HG03108 (cell line): ENCODE data around the gene KCND2.
A peak's percentile ranks its signal among the peaks of the same experiment; 100 is the strongest.
"Not testable (repeated sequence)": the region's sequence is repeated elsewhere in the genome, so short reads cannot be mapped to it uniquely, and the experiment has no call there.

Experiments
- ATAC-seq: cut with Tn5 transposase; IDR thresholded peaks from one replicate; pipeline ENCODE4 v1.9.1; 2021; ENCODE audit warnings: moderate library complexity; ENCODE audit not compliant: unreplicated experiment

KCND2 gene

DNA sequence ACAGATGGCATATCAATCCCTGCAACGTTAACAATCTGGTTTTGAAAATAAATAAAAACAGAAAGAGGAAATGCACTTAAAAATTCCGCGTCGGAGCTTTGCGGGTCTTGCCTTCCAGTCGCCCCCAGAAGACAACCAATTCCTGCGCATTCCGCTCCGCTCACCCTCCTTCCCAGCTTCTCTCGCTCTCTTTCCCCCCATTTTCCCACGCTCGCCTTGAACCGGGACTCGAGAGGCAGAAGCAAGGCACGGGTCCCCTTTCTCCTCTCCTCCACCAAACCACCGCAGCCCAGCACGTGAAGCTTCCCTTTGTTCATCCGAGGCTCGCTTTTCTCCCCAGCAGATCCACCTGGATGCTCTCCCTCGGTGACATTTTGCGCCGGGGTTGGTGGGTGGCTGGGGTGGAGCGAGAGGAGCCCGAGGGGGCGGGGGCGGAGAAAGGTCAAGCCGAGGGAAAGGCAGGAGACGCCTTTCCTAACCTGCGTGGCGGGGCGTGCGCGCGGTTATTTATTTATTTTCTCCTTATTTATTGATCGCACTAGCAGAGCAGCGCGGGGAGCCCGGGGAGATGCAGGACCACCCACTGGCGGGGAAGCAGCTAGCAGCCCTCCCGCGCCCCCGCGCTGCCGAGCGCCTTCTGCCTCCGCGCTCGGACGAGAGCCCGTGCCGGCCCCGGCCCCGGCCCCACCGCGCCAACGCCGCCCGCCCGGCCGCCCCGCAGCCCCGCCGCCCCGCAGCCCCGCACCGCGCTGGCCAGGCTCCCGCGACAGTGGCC lies at the start of gene KCND2:
Gene KCND2 (plus strand): TSS at position 475 of the 775 bp plus-strand sequence.
- peak; percentile 25 for ATAC-seq

GRCh38 chr7:120226188-120226587 lies 46.8 kb upstream of the KCND2 start:
- no peak for ATAC-seq

DNA sequence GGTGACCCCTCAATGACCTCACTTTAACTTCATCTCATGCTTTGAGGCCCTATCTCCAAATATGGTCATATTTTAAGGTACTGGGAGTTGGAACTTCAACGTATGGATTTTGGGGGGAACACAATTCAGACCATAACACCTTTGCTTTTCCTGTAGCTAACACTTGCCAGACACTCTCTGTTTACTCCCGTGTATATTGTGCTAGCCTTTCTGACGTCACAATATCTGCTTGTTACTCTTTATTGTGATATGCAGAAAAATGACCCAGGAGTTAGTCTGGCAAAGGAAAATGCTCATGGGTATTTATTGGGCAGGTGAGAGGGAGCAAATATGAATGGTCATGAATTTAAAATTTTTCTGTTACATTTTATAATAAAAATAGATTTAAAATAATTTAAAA lies 45.7 kb upstream of the KCND2 start:
- ATAC-seq, result no peak

DNA sequence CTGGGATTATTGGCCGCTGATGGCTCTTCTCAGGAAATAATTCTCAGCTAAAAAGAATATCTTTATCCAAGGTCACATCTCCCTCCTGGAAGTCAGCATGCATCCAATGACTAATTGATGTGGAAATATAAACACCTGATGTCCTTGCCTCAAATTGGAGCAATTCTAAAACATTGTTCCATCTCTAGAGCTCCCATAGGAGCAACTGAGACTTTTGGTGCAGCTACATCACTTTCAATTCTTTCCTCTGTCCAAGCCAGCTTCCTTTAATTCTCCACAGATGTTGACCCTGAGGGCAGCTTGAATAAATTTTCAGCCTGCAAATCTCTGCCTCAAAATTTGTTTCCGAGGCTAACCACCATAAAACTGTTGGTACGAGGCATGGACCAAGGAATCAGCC lies 43.9 kb upstream of the KCND2 start:
- ATAC-seq, result no peak

DNA sequence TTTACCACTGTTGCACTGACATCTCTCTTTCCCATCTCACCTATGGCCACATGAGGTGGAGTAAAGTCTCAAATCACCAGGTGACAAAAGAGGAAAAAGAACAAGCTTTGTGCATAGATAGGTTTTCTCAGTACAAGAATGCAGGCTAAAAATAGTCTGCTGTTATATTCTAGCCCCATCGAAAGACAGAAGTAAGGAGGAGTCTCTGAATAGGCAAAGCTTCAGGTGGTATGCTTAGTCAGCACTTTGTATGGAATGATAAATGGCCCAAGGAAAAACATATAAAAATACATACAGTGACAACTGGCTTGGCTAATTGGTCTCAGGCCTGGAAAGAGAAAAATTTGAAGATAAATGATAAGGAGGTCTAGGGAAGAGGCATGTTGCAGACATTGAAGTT lies 39.6 kb upstream of the KCND2 start:
- no peak for ATAC-seq

- ATAC-seq, result not testable (repeated sequence)
Observed at GRCh38 chr7:120240350-120240749, 32.6 kb upstream of the KCND2 start.

DNA sequence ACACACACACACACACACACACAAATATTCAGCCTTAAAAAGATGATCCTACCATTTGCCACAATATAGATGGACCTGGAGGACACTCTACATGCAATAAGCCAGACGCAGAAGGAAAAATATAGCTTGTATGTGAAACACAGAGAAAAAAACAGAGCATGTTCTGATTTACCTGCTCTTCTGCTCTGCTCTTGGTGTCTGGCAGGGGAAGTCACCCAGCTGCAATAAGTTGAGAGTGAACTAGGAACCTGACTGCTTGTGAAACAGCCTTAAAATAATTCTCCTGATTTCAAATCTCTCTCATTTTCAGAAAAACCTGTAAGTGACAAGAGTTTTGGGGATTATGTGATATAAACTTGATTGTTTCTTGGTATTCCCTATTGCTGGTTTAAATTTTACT lies 31.0 kb upstream of the KCND2 start:
- no peak for ATAC-seq

DNA sequence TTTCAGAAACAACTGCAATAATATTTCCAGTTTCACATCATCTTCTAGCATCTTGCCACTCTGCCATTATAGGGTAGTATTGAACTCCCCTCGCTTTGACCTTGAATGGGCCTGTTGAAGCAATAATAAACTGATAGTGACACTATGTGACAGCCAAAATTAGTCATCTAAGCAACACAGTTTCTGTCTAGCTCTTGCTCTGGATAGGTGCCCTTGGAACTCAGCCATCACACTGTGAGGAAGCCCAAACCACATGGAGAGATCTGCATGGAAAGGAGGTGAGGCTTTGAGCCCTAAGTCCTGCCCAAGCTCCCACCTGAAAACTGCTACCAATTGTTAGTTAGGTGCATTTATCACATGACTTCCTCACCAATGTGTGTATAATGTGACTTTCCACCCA lies 18.1 kb upstream of the KCND2 start:
- ATAC-seq, result no peak

DNA sequence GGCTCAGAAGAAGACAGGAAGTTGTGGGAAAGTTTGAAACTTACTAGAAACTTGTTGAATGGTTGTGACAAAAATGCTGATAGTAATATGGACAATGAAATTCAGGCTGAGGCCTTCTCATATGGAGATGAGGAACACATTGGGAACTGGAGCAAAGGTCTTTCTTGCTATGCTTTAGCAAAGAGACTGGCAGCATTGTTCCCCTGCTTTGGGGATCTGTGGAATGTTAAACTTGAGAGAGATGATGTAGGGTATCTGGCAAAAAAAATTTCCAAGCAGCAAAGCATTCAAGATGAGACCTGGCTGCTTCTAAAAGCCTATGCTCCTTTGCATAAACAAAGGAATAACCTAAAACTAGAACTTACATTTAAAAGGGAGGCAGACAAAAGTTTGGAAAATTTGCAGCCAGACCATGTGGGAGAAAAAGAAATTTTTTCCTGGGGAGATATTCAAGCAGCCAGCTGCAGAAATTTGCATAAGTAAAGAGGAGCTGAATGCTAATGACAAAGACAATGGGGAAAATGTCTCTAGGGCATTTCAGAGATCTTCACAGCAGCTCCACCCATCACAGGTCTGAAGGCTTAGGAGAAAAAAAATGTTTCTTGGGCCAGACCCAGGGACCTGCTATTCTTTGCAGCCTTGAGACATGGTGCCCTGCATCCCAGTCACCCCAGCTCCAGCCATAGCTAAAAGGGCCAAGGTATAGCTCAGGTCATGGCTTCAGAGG lies 16.5 kb upstream of the KCND2 start:
- ATAC-seq, result no peak

DNA sequence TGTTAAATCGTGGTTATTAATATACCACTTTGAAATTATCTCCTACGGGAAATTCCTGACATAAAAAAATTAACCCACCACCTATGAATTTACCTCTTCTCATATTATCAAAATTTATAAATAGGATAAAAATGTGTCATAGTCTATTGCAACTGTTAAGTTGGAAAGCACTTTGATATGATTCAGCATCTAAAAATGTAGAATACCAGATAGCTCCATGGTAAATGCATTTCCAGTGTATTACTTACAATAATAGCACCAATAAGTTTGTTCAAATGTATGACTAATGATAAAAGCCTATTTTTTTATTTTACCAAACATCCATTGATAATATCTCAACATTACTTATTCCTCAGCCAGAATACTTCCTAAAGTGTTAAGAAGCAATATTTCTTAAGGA lies 13.6 kb upstream of the KCND2 start:
- no peak for ATAC-seq

- no peak for ATAC-seq
Observed at GRCh38 chr7:120260111-120260510, 12.9 kb upstream of the KCND2 start.

- ATAC-seq, result peak; percentile 44
Observed at GRCh38 chr7:120272261-120272660, 714 bp upstream of the KCND2 start.

GRCh38 chr7:120273476-120273975 lies 551 bp downstream of the KCND2 start:
- peak; percentile 73 for ATAC-seq

DNA sequence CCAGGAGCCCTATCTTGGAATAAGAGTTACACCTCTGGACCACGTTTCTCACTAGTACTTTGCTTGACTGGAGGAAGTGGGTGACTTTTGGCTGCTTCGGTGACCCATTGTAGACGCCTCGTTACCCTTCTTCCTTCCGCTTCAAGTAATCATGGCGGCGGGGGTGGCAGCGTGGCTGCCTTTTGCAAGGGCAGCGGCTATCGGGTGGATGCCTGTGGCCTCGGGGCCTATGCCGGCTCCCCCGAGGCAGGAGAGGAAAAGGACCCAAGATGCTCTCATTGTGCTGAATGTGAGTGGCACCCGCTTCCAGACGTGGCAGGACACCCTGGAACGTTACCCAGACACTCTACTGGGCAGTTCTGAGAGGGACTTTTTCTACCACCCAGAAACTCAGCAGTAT lies 1.5 kb downstream of the KCND2 start:
- no peak for ATAC-seq

DNA sequence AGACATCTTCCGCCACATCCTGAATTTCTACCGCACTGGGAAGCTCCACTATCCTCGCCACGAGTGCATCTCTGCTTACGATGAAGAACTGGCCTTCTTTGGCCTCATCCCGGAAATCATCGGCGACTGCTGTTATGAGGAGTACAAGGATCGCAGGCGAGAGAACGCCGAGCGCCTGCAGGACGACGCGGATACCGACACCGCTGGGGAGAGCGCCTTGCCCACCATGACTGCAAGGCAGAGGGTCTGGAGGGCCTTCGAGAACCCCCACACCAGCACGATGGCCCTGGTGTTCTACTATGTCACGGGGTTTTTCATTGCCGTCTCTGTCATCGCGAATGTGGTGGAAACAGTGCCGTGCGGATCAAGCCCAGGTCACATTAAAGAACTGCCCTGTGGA lies 1.9 kb downstream of the KCND2 start:
- ATAC-seq, result no peak

DNA sequence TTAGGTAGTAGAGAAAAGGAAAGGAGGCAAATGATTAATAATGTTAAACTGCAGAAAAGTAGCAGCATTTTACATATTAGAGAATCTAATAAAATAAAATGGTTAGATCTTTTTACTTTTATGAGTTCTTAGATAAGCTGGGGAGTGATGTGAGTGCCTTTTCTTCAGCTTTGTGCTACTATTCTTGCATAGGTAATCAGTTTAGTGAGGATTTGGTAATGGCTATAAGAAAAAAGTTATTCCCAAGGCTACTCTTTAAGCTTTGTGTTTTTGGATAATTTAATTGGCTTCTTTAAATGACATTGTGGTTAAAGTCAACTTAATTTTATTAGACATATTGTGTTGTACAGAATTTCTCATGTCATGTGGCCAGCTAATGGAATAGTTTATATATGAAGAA lies 3.7 kb downstream of the KCND2 start:
- no peak for ATAC-seq

DNA sequence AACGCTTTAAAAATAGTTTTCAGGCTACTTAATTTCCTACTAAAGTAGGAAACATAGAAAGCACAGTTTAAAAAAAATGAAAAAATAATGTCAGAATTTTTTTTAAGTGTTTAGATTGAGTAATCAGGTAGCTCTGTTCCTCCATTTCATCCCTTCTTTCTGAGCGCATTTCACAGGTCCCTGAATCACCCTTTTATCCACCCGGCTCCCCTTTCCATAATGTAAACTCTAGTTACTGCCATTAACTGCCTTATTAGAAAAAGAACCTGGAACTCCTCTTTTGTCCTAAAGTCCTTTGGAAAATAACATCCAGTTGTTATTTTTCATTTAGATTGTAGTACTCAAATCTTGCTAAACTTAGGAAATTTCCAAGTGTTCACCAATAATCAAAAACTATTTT lies 5.8 kb downstream of the KCND2 start:
- no peak for ATAC-seq

- ATAC-seq, result no peak
Observed at GRCh38 chr7:120280743-120281142, 7.8 kb downstream of the KCND2 start.

- no peak for ATAC-seq
Observed at GRCh38 chr7:120293027-120293426, 20.1 kb downstream of the KCND2 start.

DNA sequence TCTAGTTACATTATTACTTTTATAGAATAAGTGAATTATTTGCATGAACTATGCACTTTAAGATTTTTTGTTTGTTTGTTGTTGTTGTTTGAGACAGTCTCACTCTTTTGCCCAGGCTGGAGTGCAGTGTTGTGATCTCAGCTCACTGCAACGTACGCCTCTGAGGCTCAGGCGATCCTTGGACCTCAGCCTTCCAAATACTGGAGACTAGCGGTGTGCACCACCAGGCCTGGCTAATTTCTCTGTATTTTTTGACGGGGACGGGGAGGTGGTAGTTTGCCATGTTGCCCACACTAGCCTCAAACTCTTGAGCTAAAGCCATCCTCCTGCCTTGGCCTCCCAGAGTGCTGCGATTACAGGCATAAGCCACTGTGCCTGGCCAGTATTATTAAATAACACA lies 29.2 kb downstream of the KCND2 start:
- ATAC-seq, result no peak

- ATAC-seq, result peak; percentile 54
Observed at GRCh38 chr7:120303105-120303504, 30.1 kb downstream of the KCND2 start.

DNA sequence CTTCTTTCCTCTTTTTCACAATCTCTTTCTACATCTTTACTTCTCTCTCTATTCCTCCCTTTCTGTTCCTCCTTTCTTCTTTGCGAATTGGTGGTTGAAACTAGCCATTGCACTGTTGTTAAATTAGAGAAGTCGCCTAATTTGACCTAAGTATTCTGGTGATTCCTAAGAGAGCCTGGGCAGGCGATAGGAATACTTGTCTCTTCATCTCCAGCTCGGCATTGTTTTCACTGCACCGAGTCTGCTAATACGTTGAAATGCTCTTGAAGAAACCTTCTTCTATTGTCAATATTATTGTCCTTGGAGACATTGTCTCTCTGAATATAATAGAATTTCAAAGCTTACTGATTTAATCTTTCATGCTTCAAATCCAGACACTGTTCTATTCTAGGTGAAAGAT lies 31.7 kb downstream of the KCND2 start:
- ATAC-seq, result no peak
